SJSA1 (cell line): ENCODE results near the gene SPOCK1. TPM values are rescaled to one million over a fixed set of nuclear protein-coding genes. Genes with fewer than 3 reads are reported as not detected.

ENCODE experiments used
- DNase-seq, 2 experiments: peaks; one replicate each; pipeline ENCODE4 v3.0.0-alpha.2; 2015 to 2020; ENCODE audit warnings: low spot score in 2 of 2, low read depth in 1 of 2
- H3K27ac ChIP-seq: fragments of 250-450 bp; sonication (Bioruptor Pico); 2 replicates; pipeline ENCODE4 v1.5.1; 2020; ENCODE audit warnings: mild to moderate bottlenecking, moderate library complexity
- H3K27me3 ChIP-seq: fragments of 250-450 bp; sonication (Bioruptor Pico); replicated peaks from 2 replicates; pipeline ENCODE4 v1.5.1; 2020; ENCODE audit warnings: mild to moderate bottlenecking, moderate library complexity
- H3K36me3 ChIP-seq: fragments of 250-450 bp; sonication (Bioruptor Pico); 2 replicates; pipeline ENCODE4 v1.5.1; 2020; ENCODE audit warnings: mild to moderate bottlenecking
- H3K4me1 ChIP-seq: fragments of 250-450 bp; sonication (Bioruptor Pico); replicated peaks from 2 replicates; pipeline ENCODE4 v1.6.1; 2021; ENCODE audit warnings: mild to moderate bottlenecking
- H3K4me3 ChIP-seq: fragments of 250-450 bp; sonication (Bioruptor Pico); 2 replicates; pipeline ENCODE4 v1.5.1; 2020; ENCODE audit warnings: mild to moderate bottlenecking
- H3K9me3 ChIP-seq: fragments of 250-450 bp; sonication (Bioruptor Pico); replicated peaks from 2 replicates; pipeline ENCODE4 v1.5.1; 2020; ENCODE audit warnings: mild to moderate bottlenecking
- total RNA-seq: library from RNA; depleted of rRNA; stranded (reverse); fragments of >200 nt; shearing (Covaris generic); gene quantifications from 2 replicates; pipeline ENCODE4 v1.2.3, GENCODE V29; 2014

The SPOCK1 gene
- total RNA-seq, 1 experiment from 2014 or later: 0.95 TPM

DNA sequence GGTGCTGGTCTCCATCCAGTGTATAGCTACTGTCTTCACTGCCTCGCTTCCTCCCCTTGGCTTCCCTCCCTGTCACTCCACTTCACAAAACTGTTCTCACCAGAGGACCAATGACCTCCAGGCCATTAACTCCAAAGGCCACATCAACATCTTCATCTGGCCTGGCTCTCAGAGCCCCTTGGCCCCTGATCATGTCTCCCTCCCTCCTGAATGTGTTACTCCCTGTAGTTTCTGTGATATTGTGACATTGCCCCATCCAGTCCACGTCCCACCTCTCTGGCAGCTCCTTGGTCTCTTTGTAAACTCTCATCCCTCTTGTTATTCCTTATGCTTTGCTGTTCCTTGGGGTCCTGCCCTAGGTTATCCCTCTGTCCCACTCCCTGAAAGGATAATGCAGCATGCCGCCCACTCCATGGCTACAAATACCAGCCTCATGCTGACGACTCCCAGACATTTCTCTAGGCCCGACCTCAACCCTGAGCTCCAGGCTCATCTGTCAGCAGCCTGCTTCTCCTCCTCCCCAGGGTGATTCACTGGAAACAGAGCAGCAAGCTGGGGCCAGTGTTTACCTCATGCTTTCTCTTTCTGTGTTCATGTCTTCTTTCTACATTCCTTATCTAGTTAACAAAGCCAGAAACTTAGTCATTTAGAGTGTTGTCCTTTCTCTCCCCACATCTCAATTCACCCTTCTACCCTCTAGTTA, 312.2 kb downstream of the SPOCK1 start:
- no peaks in the 10 kb centered on the region for H3K9me3 ChIP-seq
- peaks cover 52% of the 10 kb centered on the region for H3K4me1 ChIP-seq
- no peak overlapping the region for H3K4me3 ChIP-seq
- peak overlapping the region; percentile 25 for H3K27ac ChIP-seq
- peak; percentile 76 to 78 for DNase-seq
- H3K36me3 ChIP-seq: no peaks in the 10 kb centered on the region
- no peaks in the 10 kb centered on the region for H3K27me3 ChIP-seq

DNA sequence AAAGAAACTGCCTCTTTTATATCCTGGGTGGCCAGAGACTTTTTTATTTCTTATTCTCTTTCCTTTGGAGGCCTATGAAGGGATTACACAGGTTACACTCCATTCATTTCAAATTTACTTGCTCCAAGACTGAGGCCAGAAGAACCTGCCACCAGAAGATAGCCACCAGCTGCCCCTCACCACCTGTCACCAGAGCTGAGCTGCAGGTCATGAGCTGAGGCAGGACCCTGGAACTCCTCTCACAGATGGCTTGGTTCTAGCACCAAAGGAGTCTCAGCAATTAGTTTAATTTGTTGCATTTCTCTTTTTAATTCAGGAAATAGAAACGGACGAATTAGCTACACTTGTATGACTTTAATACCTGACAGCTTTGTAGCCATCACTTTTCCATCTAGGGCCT, 313.9 kb downstream of the SPOCK1 start:
- no peak for DNase-seq
- H3K4me3 ChIP-seq: no peak overlapping the region

DNA sequence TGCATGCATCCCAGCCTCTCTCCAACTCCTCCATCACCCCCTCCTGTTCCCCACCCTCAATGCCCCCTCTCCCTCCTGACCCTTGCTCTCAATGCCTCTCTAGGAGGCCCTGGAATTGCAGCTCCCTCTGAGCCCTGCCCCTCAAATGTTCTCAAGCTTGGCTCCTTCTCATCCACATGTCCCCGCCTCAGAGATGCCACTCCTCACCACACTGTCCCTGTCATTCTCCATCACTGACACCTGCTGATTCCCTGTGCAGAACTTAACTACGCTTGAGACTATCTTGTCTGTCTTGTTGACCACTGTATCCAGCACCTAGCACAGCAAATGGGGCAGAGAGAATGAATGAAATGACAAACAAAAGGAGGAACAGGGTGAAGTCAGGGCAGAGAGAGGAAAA, 314.4 kb downstream of the SPOCK1 start:
- no peak overlapping the region for H3K4me3 ChIP-seq
- H3K4me1 ChIP-seq: peaks cover 33% of the 10 kb centered on the region
- H3K36me3 ChIP-seq: no peaks in the 10 kb centered on the region
- no peaks in the 10 kb centered on the region for H3K27me3 ChIP-seq
- H3K27ac ChIP-seq: no peak overlapping the region
- no peak for DNase-seq
- no peaks in the 10 kb centered on the region for H3K9me3 ChIP-seq

More for the DNA sequence above, 313.9 kb downstream of the SPOCK1 start:
- H3K4me1 ChIP-seq: peaks cover 37% of the 10 kb centered on the region
- no peaks in the 10 kb centered on the region for H3K9me3 ChIP-seq
- no peaks in the 10 kb centered on the region for H3K27me3 ChIP-seq
- no peak overlapping the region for H3K27ac ChIP-seq
- H3K36me3 ChIP-seq: no peaks in the 10 kb centered on the region

DNA sequence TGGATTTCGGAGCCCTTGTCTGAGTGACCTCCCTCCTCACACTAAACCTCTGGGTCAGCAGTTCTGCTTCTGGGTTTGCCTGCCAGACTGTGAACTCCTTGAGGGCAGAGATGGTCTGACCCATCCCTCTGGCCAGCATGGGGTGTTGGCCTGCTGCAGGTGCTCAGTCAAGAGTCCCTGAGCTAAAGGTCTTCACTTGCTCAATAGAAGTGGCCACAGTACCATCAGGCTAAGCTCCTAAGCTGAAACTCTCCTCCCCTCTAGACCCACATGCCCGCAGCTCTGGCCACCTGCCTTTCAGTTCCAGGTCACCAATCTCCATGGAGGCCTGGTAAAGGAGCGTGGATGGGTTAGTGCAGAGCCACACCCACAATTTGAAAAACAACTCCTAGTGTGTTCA, 316.6 kb downstream of the SPOCK1 start:
- peak in 1 of 2 experiments; percentile 28 for DNase-seq
- Histone ChIP-seq H3K27me3 (no peaks in the 10 kb centered on the region), H3K4me1 (peaks cover 25% of the 10 kb centered on the region), H3K36me3 (no peaks in the 10 kb centered on the region), H3K9me3 (no peaks in the 10 kb centered on the region), H3K4me3 (no peak overlapping the region), H3K27ac (no peak overlapping the region)

DNA sequence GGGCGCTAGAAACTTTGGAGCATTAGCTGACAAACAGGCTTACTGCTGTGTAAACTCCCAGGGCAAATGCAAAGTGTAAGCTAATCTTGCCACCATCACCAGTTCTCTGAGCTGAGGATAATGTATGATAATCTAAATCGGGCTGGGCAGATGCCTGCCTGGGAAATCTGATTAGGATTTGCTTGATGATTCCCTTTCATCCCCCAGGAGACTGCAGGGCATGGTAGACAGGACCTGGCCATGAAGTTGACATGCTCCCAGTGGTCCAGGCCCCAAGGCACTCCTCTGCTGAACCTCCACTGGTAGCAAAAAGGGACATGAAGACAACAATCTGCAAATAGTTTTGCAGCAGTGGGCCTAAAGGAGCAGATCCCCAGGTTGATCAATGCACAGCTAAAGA, 317.5 kb downstream of the SPOCK1 start:
- Histone ChIP-seq H3K36me3 (no peaks in the 10 kb centered on the region), H3K27ac (no peak overlapping the region), H3K9me3 (no peaks in the 10 kb centered on the region), H3K4me3 (no peak overlapping the region), H3K27me3 (no peaks in the 10 kb centered on the region), H3K4me1 (peaks cover 16% of the 10 kb centered on the region)
- DNase-seq: no peak

DNA sequence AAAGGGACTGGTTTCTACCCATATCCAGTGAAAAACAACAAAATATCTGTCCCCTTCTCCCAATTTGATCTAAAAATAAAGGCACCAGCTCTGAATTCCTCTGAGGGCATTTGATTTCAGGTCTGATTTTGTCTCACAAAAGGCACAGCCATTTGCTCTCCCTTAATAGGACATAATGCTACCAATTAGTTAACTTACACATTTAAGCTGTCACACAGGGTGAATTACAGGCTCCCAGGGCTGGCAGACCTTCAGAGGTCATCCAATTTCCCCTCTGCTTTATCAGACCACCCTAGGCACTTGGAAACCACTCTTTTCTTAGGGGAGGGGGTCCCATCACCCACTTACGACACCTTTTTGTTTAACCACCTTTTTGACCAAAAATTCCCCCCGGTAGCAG, 319.9 kb downstream of the SPOCK1 start:
- H3K27ac ChIP-seq: no peak overlapping the region
- H3K27me3 ChIP-seq: no peaks in the 10 kb centered on the region
- no peaks in the 10 kb centered on the region for H3K36me3 ChIP-seq
- DNase-seq: no peak
- H3K9me3 ChIP-seq: no peaks in the 10 kb centered on the region
- H3K4me1 ChIP-seq: peaks cover 14% of the 10 kb centered on the region; the same call in 1 of the 2 replicates
- no peak overlapping the region for H3K4me3 ChIP-seq

DNA sequence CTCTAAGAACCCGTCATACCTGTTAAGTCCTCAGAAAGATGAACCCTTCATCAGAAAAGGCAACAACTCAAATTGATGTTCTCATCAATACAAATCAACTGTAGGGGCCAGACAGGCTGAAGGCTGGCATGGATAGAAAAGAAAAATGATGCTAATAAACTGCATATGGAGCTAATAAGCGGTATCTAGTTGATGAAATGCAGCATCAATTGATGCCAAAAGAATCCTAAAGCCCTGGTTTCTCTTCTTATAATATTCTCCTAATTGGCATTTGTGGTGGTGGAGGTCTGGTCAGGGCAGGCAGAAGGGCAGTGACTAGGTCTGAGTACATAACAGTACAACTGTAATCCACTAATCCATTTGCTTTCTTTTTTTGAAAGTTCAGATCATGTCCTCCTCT, 322.5 kb downstream of the SPOCK1 start:
- DNase-seq: no peak
- no peak overlapping the region for H3K27ac ChIP-seq
- H3K4me1 ChIP-seq: no peaks in the 10 kb centered on the region
- no peaks in the 10 kb centered on the region for H3K27me3 ChIP-seq
- no peaks in the 10 kb centered on the region for H3K36me3 ChIP-seq
- H3K9me3 ChIP-seq: no peaks in the 10 kb centered on the region
- no peak overlapping the region for H3K4me3 ChIP-seq

DNA sequence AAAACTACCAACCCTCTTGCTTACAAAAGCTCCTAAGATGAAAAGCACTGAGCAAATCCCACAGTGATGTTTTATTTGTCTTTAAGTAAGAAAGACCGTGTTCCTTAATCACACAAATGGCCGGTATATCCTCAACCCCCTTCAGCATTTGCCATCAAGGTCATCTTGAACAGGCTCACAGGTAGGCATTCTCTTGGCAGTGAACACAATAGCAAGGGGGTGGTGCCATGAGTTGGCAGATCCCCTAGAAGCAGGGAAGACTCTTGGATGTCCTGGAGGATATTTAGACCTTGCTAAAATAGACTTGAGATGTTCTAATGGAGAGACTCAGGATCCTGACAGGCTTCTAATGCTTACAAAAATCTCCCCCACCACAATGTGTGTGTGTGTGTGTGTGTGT, 323.0 kb downstream of the SPOCK1 start:
- Histone ChIP-seq H3K9me3 (no peaks in the 10 kb centered on the region), H3K27ac (no peak overlapping the region)
- DNase-seq: no peak

DNA sequence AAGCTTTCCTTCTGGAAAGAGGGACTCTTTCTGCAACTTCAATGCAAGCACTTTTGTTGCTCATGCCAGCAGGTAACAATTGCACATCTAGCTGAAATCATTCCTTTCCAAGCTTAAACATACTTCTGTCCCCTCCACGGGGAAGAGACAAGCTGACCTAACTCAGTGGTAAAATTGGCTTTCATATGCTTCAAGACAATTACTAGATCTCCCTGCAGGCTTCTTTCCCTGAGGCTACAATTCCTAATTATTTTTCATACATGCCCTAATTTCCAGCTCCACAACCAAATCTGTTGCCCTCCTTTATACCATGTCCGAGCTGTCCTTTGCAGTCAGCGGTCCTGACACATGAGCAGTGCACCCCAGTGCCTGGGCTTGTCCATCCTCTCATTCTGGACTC, 324.9 kb downstream of the SPOCK1 start:
- Histone ChIP-seq H3K36me3 (no peaks in the 10 kb centered on the region), H3K27me3 (no peaks in the 10 kb centered on the region), H3K9me3 (no peaks in the 10 kb centered on the region), H3K4me1 (no peaks in the 10 kb centered on the region), H3K4me3 (no peak overlapping the region), H3K27ac (no peak overlapping the region)
- no peak for DNase-seq

More for the DNA sequence above, 323.0 kb downstream of the SPOCK1 start:
- Histone ChIP-seq H3K4me1 (no peaks in the 10 kb centered on the region), H3K27me3 (no peaks in the 10 kb centered on the region), H3K36me3 (no peaks in the 10 kb centered on the region), H3K4me3 (no peak overlapping the region)

DNA sequence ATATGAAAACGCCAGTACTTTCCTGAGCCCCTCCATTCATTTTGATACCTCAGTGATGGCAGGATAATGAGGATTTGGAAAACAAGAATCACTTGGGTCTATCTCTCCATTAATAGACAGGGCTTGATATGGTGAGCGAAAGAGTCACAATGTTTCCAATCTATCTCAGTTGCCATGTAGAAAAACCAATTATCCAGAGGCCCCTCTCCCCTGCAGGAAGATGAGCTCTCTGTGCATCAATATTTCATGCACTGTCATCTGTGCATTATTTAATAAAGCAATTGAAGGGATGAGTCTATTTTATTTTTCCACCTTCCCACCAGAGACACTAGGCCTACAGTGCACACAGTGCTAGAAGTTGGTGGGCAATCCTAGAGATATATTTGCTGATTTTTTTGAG, 326.9 kb downstream of the SPOCK1 start:
- Histone ChIP-seq H3K36me3 (no peaks in the 10 kb centered on the region), H3K9me3 (no peaks in the 10 kb centered on the region), H3K27ac (no peak overlapping the region), H3K4me3 (no peak overlapping the region), H3K4me1 (no peaks in the 10 kb centered on the region), H3K27me3 (no peaks in the 10 kb centered on the region)
- DNase-seq: no peak

DNA sequence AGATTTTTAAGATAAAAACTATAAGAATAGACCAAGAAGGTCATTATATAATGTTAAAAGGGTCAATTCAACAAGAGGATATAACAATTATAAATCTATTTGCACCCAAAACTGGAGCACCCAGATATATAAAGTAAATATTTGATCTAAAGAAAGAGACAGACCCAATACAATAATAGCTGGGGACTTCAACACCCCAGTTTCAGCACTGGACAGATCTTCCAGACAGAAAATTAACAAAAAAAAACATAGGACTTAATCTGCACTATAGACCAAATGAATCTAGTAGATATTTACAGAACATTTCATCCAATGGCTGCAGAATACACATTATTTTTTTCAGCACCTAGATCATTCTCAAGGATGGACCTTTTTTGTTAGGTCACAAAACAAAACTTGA, 331.9 kb downstream of the SPOCK1 start:
- H3K27me3 ChIP-seq: no peaks in the 10 kb centered on the region
- no peaks in the 10 kb centered on the region for H3K9me3 ChIP-seq
- no peak overlapping the region for H3K27ac ChIP-seq
- DNase-seq: no peak
- no peaks in the 10 kb centered on the region for H3K4me1 ChIP-seq
- H3K4me3 ChIP-seq: no peak overlapping the region
- H3K36me3 ChIP-seq: no peaks in the 10 kb centered on the region

DNA sequence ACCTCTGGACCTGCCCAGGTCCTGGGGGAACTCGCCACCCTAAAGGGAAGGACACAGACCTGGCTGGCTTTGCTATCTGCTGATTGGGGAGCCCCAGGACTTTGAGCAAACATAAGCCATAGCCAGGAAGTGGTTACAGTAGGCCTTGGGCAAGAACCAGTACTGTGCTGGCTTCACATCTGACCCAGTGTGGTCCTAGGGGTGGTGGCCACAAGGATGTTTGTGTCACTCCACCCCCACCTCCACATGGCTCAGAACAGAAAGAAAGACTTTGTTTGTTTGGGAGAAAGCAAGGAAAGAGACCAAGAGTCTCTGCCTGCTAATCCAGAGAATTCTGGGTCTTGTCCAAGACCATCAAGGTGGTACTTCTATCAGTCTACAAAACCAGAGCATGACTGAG, 334.2 kb downstream of the SPOCK1 start:
- H3K4me1 ChIP-seq: no peaks in the 10 kb centered on the region
- DNase-seq: peak in 1 of 2 experiments; percentile 30
- no peaks in the 10 kb centered on the region for H3K9me3 ChIP-seq
- H3K4me3 ChIP-seq: no peak overlapping the region
- no peaks in the 10 kb centered on the region for H3K36me3 ChIP-seq
- H3K27me3 ChIP-seq: no peaks in the 10 kb centered on the region
- H3K27ac ChIP-seq: no peak overlapping the region

DNA sequence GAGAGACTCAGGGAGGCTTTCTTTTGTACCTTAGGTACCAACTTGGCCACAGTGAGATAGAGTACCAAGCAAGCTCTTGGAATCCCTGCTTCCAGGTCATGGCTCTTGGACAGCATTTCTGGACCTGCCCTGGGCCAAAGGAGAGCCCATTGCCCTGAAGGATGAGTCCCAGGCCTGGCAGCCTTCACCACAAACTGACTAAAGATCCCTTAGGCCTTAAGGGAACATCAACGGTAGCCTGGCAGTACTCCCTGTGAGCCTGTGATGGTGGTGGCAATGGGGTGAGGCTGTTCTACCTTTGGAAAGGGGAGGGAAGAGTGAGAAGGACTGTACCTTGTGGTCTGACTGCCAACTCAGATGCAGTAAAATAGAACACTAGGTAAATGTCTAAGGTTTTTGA, 334.6 kb downstream of the SPOCK1 start:
- Histone ChIP-seq H3K36me3 (no peaks in the 10 kb centered on the region), H3K9me3 (0 out of 2 replicates have a peak, but pooled peaks cover 2% of the 10 kb centered on the region), H3K27ac (no peak overlapping the region), H3K4me1 (no peaks in the 10 kb centered on the region), H3K4me3 (no peak overlapping the region), H3K27me3 (no peaks in the 10 kb centered on the region)
- peak in 1 of 2 experiments; percentile 33 for DNase-seq

DNA sequence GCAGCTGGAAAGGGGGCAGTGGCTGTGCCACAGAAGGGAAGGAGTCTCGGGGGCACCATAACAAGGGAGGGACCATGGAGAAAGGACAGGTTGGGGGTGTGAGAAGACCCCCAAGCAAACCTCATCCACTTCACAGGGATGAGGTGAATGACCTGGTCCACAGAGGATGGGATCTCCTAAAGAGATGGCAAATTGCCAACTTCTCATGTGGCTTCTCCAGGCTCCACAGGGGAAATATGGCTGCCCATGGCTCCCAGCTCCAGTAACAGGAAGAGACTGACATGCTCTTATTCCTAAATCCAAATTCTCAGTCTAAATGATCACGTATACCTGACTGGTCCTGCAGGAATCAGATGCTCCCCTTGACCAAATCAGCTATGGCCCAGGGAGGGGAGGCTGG, 340.4 kb downstream of the SPOCK1 start:
- DNase-seq: no peak
- Histone ChIP-seq H3K36me3 (no peaks in the 10 kb centered on the region), H3K27ac (no peak overlapping the region), H3K4me3 (no peak overlapping the region), H3K4me1 (no peaks in the 10 kb centered on the region), H3K9me3 (0 out of 2 replicates have a peak, but pooled peaks cover 2% of the 10 kb centered on the region), H3K27me3 (no peaks in the 10 kb centered on the region)

DNA sequence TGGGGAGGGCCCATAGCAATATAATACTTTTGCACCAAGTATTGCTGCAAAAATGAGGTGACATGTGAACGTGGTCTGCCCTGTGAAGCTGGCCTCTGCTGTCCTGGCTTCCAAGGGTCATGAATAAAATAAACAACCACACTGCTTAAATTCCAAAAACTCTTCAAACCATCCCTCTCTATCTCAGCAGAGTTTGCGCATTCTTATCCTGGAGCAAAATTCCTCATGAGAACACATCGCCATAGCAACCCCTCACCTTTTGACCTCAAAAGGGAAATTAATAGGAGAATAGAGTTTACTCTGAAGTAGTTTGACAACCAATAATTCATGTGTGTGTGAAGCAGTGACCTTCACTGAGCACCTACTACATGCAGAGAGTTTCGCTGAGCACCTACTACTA, 342.9 kb downstream of the SPOCK1 start:
- Histone ChIP-seq H3K9me3 (0 out of 2 replicates have a peak, but pooled peaks cover 2% of the 10 kb centered on the region), H3K4me1 (no peaks in the 10 kb centered on the region)
- DNase-seq: no peak

More for the DNA sequence above, 342.9 kb downstream of the SPOCK1 start:
- Histone ChIP-seq H3K36me3 (no peaks in the 10 kb centered on the region), H3K27me3 (no peaks in the 10 kb centered on the region), H3K4me3 (no peak overlapping the region), H3K27ac (no peak overlapping the region)
